Stimulated activated CD4-positive, alpha-beta T cell treated with anti-CD3 and anti-CD28 coated beads, Interleukin-4, amount 100 ng/mL, for 24 hours (primary cell): ENCODE results near the gene SCARB2.
"Not testable (repeated sequence)": the region's sequence is repeated elsewhere in the genome, so short reads cannot be mapped to it uniquely, and the experiment has no call there.

ENCODE experiments used
- DNase-seq: peaks from one replicate; pipeline ENCODE4 v3.0.0-alpha.2; 2020

The SCARB2 gene, protein sequence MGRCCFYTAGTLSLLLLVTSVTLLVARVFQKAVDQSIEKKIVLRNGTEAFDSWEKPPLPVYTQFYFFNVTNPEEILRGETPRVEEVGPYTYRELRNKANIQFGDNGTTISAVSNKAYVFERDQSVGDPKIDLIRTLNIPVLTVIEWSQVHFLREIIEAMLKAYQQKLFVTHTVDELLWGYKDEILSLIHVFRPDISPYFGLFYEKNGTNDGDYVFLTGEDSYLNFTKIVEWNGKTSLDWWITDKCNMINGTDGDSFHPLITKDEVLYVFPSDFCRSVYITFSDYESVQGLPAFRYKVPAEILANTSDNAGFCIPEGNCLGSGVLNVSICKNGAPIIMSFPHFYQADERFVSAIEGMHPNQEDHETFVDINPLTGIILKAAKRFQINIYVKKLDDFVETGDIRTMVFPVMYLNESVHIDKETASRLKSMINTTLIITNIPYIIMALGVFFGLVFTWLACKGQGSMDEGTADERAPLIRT

DNA sequence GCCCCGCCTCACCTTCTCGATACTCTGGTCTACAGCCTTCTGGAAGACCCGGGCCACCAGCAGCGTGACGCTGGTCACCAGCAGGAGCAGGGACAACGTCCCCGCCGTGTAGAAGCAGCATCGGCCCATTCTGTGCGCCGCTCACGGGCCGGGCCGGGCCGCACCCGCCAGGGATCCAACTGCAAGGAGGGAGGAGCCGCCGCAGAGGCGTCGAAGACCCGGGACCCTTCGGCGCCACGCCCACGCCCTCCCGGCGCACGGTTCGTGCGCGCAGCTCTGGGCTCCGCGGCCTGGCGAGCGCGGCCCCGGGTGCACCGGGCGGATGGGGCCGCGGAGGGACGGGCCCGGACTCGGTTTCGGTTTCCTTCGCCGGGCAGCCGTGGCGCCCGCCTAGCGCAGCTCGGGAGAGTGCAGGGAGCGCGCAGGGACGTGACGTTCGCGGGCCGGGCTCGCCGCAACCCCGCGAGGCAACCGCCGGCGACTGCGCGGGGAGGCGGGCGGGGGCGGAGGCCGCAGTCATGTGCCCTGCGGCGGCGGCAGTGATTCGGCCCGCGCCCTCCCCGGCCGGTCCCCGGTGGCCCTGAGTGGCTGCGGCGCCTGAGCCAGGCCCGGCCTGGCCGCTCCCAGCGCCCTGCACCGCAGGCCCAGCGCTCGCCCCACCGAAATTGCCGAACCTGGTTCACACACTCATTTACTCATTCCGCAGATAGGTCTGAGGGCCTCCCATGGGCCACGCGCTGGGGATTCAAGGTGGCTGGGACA is at the start of gene SCARB2:
Gene SCARB2, minus strand, starts transcription at position 410 of the 762 bp plus-strand sequence. Its CDS starts 281 bp downstream, at position 129.
- DNase-seq = peak; percentile 63

DNA sequence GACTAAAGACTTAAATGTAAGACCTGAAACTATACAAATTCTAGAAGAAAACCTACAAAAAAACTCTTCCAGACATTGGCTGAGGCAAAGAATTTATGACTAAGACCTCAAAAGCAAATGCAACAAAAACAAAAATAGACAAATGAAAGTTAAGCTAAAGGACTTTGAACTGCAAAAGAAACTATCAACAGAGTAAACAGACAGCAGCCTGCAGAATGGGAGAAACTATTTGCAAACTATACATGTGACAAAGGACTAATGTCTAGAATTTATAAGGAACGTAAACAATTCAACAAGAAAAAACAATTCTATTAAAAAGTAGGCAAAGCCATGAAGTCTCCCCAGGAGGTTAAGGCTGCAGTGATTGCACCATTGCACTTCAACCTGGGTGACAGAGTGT is 46.9 kb upstream of the SCARB2 start:
- no peak for DNase-seq

DNA sequence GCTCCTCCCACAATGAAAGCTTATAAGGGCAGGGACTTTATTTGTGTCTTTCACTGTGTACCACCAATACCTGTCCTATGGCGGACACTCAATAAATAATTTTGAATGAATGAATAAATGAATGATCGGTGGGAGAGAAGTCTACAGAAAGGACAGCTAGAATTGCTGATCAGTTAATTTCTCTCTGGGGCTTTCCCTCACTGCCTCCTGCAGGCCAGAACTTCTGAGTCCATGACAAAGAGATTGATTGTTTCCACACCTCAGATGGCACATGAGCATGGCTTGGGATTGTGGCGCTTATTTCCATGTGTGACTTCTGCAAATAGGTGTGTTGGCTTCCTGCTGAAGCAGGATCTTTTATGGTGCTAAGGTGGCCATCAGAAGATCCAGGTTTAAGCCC is 44.2 kb upstream of the SCARB2 start:
- no peak for DNase-seq

DNA sequence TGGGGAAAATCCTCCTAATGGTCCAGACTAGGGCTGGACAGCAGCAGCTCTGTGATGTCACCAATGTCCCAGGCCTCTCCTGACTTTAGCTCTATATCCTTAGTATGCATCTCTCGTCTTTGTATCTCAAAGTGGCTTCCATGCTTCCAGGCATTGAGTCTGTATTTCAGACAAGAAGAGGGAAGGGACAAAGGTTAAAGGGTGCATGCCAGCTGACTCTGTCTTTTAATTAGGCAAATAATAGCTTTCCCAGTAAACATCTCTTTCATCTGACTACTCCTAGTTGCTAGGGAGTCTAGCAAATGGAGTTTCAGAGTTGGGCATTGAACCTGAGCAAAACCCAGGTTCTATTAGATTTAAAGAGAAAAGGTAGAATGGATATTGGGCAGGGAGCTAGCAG is 43.3 kb upstream of the SCARB2 start:
- DNase-seq = no peak

DNA sequence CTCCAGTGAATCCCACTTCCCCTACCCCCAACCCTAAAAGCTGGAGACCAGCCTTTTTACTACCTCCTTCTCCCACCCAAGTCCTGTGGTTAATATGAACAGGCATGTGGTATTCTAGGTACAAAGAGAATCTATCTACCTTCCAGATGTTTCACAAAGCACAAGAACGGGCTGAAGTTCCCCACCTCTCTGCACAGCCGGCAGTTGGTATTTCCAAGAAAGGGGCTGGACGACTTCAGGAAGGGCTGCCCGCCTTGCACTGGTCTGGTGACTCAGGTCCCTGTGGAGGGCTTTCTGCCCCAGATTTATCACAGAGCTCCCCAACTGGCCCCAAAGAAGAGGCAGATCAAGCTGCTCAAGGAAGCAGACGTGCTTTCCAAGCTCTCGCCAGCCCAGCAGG is 42.4 kb upstream of the SCARB2 start:
- no peak for DNase-seq

DNA sequence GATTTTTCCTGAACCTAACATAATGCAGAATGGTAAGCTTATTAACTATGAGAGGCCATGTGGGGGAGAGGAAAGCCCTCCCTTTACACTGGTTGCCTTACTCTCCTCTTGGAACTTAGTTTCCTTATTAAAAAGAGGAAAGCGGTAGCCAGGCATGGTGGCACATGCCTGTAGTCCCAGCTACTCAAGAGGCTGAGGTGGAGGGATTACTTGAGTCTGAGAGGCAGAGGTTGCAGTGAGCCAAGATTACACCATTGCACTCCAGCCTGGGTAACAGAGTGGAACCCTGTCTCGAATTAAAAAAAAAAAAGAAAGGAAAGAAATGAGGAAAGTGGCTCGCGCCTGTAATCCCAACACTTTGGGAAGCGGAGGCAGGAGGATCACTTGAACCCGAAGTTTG is 39.9 kb upstream of the SCARB2 start:
- DNase-seq = no peak

DNA sequence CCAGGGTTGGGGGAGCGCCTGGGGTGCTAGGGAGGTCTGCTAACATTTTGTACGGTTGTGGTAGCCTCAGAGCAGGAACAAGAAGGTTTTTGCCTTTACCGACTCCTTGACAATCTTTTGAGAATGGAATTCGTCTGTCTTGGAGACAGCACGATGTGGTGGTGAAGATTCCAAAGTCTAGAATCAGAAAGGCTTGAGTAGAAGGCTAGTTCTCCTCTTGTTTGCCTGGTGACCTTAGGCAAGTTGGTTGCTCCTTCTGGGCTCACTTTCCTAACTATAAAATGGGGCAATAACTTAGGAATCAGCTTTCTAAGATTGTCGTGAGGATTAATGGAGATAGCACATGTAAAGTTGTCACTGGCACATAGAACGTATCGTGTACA is 38.6 kb upstream of the SCARB2 start:
- DNase-seq = no peak

DNA sequence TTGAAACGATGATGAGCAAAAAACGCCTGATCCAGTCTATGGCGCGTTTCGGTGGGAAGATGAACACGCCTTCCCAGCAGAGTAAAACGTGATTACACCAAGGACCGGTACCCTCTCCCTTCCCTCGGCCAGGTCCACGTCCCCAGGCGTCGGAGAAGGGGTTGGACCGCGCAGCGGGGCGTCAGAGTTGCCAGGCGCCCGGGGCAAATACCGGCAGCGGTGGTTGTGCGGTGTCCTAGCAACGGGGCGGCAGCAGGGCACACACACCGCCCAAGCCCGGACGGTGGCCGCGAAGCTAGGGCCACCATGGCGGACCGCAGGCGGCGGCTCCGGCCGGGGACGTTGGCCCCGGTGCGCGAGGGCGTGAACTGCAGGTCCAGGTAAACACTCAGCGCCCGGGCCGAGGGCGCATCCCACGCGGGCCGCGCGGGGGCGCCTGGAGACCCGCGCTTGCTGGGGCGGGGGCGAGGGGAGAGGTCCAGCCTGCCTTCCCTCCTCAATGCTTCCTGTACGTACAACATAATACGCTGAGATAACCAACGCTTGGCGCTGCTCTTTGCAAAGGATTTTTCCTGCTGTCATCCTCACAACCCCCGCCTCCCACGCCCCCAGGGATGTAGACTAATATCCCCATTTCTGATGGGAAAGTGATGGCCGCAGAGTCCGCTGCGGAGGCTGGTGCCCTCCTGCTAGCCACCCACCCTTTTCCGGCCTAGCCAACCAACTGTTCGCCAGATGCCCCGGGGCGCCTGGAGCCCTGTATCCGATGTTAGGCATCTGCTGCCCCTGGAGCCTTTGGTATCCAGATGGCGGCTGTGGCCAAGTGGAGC is 38.0 kb upstream of the SCARB2 start, which contains the start of gene FAM47E:
Gene FAM47E, plus strand, starts transcription at position 281 of the 830 bp plus-strand sequence. Its CDS starts 26 bp downstream, at position 307.
- DNase-seq = peak; percentile 22

DNA sequence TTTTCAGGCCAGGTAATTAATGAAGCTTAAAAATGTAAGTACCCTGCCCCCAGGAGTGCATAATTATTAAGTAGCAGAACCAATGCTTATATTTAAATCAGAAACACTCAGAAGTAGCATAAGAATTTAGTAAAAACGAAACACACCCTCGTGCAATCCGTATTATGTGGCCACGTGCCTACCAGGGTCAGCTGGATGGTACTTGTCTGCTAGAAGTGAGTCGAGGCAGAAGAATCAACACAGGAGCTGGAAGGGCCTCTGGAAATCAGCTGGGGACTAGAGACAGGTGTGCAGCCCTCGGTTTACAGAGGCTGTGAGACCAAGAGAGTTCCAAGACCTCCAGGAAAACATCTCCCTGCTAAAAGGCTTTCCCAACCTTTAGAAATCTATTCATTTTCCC is 37.3 kb upstream of the SCARB2 start:
- DNase-seq = no peak

DNA sequence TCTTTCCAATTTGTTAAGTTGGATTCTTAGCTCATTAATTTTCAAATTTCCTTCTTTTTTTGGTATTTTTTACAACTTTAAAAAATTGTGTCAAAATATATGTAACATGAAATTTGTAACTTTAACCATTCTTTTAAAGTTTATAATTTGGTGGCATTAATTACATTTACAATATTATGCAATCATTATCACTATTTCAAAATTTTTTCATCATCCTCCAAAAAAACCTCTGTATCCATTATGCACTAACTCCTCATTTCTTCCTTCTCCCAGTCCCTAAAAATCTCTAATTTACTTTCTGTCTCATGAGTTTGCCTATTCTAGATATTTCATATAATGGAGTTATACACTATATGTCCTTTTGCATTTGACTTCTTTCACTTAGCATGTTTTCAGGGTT is 33.2 kb upstream of the SCARB2 start:
- DNase-seq = no peak

DNA sequence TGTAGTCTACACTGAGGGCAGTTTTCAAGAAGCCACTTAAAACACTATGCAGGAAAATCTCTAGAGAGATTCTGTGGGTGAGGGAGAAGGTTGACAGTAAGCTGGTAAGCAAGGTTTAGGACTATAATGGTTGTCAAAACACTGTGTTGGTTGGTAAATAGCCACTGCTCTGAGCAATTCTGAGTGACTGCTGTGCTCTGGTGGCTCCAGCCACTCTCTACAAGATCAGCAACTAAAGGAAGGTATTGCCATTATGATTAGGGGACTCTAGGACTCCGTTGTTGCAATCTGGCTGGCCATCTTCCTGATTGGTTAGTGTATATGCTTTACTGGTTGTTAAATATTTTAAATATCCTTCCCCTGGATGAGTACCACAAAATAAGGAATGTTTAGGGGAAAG is 32.4 kb upstream of the SCARB2 start:
- no peak for DNase-seq

DNA sequence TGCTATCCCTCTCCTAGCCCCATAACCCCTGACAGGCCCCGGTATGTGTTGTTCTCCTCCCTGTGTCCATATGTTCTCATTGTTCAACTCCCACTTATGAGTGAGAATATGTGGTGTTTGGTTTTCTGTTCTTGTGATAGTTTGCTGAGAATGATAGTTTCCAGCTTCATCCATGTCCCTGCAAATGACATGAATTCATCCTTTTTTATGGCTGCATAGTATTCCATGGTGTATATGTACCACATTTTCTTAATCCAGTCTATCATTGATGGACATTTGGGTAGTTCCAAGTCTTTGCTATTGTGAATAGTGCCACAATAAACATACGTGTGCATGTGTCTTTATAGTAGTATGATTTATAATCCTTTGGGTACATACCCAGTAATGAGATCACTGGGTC is 30.3 kb upstream of the SCARB2 start:
- DNase-seq = not testable (repeated sequence)

DNA sequence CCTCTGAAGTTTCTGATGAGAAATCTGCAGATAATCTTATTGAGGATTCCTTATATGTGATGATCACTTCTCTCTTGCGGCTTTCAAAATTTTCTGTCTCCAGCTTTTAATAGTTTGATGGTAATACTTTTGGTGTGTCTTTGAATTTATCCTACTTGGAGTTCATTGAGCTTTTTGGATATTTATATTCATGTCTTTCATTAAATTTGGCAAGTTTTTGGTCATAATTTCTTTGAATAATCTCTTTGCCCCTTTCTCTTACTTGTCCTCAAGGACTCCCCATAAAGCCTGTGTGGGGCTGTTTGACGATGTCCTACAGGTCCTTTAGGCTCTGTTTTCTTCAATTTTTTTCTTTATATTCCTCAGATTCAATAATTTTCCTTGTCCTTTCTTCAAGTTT is 26.6 kb upstream of the SCARB2 start:
- no peak for DNase-seq

DNA sequence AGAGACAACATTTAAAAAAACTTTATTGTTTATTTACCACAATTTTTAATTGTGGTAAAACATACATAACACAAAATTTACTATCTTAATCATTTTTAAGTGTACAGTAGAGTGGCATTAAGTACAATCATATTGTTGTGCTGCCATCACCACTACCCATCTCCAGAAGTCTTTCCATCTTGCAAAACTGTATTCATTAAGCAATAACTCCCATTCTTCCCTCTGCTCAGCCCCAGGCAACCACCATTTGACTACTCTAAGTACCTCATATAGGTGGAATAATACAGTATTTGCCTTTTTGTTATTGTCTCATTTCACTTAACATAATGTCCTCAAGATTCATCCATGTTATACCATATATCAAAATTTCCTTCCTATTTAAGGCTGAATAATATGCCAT is 25.1 kb upstream of the SCARB2 start:
- no peak for DNase-seq

DNA sequence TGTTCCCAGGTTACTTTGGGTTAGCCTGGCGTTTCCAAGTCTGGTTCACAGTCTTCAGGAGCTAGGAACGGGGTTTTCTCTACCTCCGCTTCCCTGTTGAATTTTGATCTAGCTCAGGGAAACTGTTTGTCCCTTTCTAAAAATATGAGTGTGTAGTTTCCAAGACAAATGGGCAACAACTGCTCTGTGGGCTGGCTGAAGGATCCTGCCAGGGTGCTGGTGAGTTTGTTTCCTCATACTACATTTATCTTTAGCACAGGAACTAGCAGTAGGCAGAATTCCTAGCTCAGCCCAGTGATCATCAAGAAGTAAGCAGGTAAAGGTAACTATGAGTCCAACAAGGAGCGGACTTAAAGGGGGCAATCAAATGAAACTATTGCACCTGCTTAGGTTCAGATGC is 24.6 kb upstream of the SCARB2 start:
- DNase-seq = no peak

DNA sequence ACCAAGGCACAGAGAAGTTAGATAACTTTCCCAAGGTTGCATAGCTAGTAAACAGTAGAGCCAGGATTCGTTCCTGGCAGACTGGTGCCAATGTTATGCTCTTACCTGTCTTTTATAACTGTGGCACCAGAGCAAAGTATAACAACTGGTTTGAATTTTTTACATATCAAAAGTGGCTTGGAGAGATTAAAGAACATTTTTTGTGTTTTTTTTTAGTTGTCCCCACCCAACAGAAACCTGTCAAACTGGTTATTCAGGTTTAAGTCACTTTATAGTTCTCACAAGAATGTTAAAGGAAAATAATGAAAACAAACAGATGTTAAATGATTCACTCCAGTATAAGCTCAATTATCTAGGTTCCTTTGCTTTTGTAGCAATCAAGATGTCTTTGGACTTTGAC is 22.3 kb upstream of the SCARB2 start:
- DNase-seq = no peak

DNA sequence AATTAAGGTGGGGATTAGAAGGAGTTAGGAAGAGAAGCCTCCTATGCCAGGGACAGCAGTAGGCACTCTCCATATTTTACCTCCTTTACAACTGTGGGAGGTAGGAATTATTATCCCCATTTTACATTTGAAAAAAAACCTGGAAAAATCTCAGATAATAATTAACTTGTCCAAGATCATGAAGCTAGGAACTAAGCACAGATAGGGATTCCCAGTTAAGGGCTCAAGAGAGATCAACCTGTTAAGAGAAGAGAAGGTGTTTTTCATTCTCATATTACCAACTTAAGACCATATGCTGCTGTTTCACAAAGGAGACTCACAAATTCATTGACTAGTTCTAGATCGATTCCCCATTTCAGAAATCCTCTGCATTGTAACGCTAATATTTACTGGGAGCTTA is 21.8 kb upstream of the SCARB2 start:
- DNase-seq = no peak

DNA sequence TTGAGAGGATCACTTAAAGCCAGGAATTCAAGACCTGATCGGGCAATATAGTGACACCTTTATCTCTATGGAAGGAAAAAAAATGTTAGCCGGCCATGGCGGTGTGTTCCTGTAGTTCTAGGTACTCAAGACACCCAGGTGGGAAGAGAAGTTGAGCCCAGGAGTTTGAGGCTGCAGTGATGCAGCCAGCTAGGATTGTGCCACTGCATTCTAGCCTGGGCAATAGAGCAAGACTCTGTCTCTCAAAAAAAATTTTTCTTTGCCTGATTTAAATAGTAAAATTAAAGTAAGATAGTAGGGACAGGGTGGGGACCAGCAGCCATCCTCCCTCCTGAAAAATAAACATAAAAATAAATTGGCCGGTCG is 21.0 kb upstream of the SCARB2 start:
- no peak for DNase-seq

DNA sequence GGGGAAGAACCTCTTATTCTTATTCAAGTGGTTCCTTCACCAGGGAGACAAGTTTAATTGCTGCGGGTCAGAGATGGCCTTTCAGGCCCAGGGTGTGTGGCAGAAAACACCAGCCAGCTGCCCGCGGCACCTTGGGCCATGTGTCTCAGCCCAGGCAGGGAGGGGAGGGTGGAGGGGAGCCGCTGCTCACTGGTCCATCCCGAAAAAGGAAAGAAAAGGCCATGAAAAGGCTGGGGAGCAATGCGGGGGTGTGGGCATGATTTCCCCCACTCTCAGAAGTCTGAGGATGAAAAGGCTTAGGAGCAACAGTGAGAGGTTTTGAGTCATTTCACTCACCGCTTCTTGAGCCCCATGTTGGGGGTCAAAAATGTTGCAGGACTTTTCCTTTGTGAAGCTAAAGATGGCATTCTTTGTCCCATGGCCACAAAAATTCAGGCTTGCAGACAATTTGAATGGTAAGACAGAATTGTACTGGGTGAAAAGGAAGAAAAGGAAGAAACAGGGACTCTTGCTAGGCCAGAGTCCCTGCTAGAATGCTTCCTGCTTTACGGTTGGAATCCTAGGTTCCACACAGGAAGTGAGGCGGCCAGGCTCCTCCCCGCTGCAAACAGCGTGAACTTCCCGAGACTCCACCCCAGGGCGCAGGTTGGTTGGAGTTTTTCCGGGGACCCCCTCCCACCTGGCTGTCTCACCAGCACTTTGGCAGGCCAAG is 20.5 kb upstream of the SCARB2 start:
- no peak for DNase-seq

DNA sequence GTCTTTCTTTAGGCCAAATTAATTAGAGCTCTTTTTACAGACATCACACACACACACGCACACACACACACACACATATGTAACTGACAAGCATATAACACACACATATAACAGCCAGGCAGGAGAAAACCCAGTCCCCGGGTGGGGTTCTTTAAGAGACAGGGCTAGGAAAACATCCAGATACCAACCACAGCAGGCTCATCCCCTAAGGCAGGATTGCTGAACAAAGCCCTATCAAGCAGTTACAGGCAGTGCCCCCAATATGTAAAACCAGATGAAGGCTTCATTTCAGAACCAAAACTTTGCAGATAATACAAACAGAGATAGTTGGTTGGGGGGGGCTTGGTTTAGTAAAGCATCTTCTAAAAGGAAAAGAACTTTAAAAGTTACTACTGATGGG is 19.9 kb upstream of the SCARB2 start:
- no peak for DNase-seq

DNA sequence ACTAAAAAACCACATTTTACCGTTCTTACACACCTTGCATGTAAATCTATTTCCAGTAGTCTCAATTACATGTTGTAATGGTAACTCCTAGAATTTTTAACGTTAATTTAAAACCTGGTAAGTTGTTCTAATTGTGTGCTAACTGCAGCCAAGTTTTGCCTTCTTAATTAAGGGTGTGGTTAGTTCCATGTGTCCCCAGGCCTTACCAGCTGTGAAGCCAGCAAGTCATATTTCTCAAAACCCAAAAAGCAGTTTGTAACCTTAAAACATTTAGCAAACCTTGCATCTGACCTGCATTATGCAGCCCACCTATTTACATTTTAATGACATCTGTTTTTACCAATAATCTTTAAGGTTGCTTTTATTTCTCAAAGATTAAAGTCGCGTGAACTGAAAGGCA is 19.5 kb upstream of the SCARB2 start:
- no peak for DNase-seq

DNA sequence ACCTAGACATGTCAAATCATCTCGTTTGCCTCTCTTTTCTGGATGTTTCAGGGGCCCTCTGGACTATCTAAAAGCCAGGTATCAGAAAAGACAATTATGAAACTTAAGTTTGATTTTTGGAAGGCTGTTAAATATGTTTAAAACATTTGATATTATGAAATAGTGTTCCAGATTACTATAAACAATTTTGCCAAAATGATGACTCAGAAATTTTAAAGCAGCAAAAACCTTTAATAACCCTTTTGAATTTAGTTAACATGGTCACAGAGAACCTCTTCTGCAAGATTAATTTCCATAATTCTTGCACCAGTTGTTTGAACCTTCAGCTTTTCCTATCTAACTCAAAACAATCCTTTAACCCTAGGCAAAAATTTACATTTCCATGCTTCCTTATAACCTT is 19.1 kb upstream of the SCARB2 start:
- DNase-seq = no peak

DNA sequence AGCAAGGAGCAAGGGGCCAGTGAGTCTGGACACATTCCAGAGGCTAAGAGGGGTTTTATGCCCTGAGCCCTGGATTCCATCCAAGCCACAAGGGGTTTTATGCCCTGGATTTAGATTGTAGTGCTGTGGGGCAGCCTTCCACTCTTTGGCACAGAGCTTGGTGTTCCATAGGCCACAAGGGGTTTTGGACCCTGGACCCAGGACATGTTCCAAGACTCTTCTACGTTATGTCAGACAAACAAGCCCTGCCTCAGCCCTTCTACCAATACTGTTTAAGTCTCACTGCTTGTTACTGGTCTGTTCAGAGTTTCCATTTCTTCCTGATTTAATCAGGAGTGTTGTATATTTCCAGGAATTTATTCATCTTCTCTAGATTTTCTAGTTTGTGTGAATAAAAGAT is 12.8 kb upstream of the SCARB2 start:
- DNase-seq = no peak
